PC-9 (cell line): ENCODE measurements around the gene SIK3. TPM values are rescaled to one million over a fixed set of nuclear protein-coding genes. Genes with fewer than 3 reads are reported as not detected.

Source experiments
- BruUV-seq: library from RNA; stranded (reverse); fragments of 400-500 nt; replicated peaks from 2 replicates; lab custom pipeline; 2021; lab: Mats Ljungman, UMichigan
- CTCF ChIA-PET: fragments of 300-600 bp; sonication (Branson Sonifier 250); formaldehyde crosslinking; loops from one replicate; lab custom pipeline; 2022; ENCODE audit warnings: antibody characterized with exemption; lab: Charles Lee
- POLR2A ChIA-PET: fragments of 300-600 bp; sonication (Branson Sonifier 250); formaldehyde crosslinking; loops from one replicate; lab custom pipeline; 2022; ENCODE audit warnings: antibody characterized with exemption; ENCODE audit not compliant: unreplicated experiment; lab: Charles Lee
- DNase-seq, 2 experiments: peaks; one replicate each; pipeline versions ENCODE4 v3.0.0 to v3.0.0-alpha.2; 2015 to 2022; ENCODE audit warnings: mixed read lengths in 1 of 2
- H2AFZ ChIP-seq: fragments of 200-600 bp; sonication (generic); 2 replicates; pipeline ENCODE4 v1.8.1; 2017; ENCODE audit warnings: antibody characterized with exemption
- H3F3A ChIP-seq: fragments of 200-600 bp; sonication (generic); 2 replicates; pipeline ENCODE4 v1.8.1; 2017; ENCODE audit warnings: antibody characterized with exemption, mild to moderate bottlenecking, low read depth; ENCODE audit not compliant: insufficient read depth
- H3K27ac ChIP-seq: fragments of 200-600 bp; sonication (generic); 2 replicates; pipeline ENCODE4 v1.6.1; 2016; ENCODE audit warnings: mixed run types
- H3K27me3 ChIP-seq: fragments of 200-600 bp; sonication (generic); 2 replicates; pipeline ENCODE4 v1.6.1; 2016; ENCODE audit warnings: low read depth, mixed run types; ENCODE audit not compliant: insufficient read depth
- H3K36me3 ChIP-seq: fragments of 200-600 bp; sonication (generic); 2 replicates; pipeline ENCODE4 v1.6.1; 2016; ENCODE audit warnings: low read depth, mixed run types
- H3K4me1 ChIP-seq: fragments of 200-600 bp; sonication (generic); replicated peaks from 2 replicates; pipeline ENCODE4 v1.6.1; 2016; ENCODE audit warnings: mixed run types; ENCODE audit not compliant: insufficient read depth
- H3K4me2 ChIP-seq: fragments of 200-600 bp; sonication (generic); 2 replicates; pipeline ENCODE4 v1.6.1; 2017; ENCODE audit warnings: mixed run types
- H3K4me3 ChIP-seq: fragments of 200-600 bp; sonication (generic); 2 replicates; pipeline ENCODE4 v1.6.1; 2016; ENCODE audit warnings: mixed run types
- H3K79me2 ChIP-seq: fragments of 200-600 bp; sonication (generic); 2 replicates; pipeline ENCODE4 v1.6.1; 2017; ENCODE audit warnings: low read depth, mixed run types
- H3K9me2 ChIP-seq: fragments of 200-600 bp; sonication (generic); 2 replicates; pipeline ENCODE4 v1.8.1; 2017; ENCODE audit warnings: mild to moderate bottlenecking; ENCODE audit not compliant: insufficient read depth
- H3K9me3 ChIP-seq: fragments of 200-600 bp; sonication (generic); 2 replicates; pipeline ENCODE4 v1.8.1; 2016; ENCODE audit warnings: low read depth; ENCODE audit not compliant: insufficient read depth
- H4K20me1 ChIP-seq: fragments of 200-600 bp; sonication (generic); 2 replicates; pipeline ENCODE4 v1.8.1; 2017; ENCODE audit not compliant: insufficient read depth
- EZH2 ChIP-seq: fragments of 200-600 bp; sonication (generic); IDR thresholded peaks from 2 replicates; pipeline ENCODE4 v1.8.0; 2017; ENCODE audit warnings: antibody characterized with exemption, low read depth
- intact Hi-C: fragments of 100-400 bp; cut with micrococcal nuclease; formaldehyde crosslinking; loops from one replicate; pipeline ENCODE4 v1.10.0; 2022; ENCODE audit not compliant: unreplicated experiment
- total RNA-seq: library from RNA; stranded (reverse); gene quantifications from 2 replicates; pipeline ENCODE4 v1.2.3, GENCODE V29; 2021
- TF ChIP-seq, protein P1 (sequence below): fragments of 200-600 bp; sonication (generic); conservative IDR thresholded peaks from 2 replicates; pipeline ENCODE4 v1.6.1; 2017; ENCODE audit warnings: mixed run types, antibody characterized with exemption, mild to moderate bottlenecking, moderate library complexity

Gene SIK3
- total RNA-seq, 1 experiment from 2014 or later: 30.2 TPM

GRCh38 chr11:116948391-116948790 is 149.8 kb downstream of the SIK3 start:
- Histone ChIP-seq H3K27me3 (no peaks in the 10 kb centered on the region), H3K9me2 (no peaks in the 10 kb centered on the region), H2AFZ (no peak overlapping the region), H4K20me1 (no peaks in the 10 kb centered on the region; the same call in none of the 2 replicates), H3K4me2 (peak overlapping the region; percentile 43), H3K27ac (peak overlapping the region; percentile 44), H3K36me3 (0 out of 2 replicates have a peak, but pooled peaks cover 5% of the 10 kb centered on the region), H3K79me2 (no peaks in the 10 kb centered on the region), H3K9me3 (no peaks in the 10 kb centered on the region), H3F3A (peaks cover 15% of the 10 kb centered on the region), H3K4me1 (peaks cover 14% of the 10 kb centered on the region), H3K4me3 (no peak overlapping the region)
- intact Hi-C loops: no loop called here
- peak; percentile 37 to 76 for DNase-seq
- TF ChIP-seq, protein P1, sequence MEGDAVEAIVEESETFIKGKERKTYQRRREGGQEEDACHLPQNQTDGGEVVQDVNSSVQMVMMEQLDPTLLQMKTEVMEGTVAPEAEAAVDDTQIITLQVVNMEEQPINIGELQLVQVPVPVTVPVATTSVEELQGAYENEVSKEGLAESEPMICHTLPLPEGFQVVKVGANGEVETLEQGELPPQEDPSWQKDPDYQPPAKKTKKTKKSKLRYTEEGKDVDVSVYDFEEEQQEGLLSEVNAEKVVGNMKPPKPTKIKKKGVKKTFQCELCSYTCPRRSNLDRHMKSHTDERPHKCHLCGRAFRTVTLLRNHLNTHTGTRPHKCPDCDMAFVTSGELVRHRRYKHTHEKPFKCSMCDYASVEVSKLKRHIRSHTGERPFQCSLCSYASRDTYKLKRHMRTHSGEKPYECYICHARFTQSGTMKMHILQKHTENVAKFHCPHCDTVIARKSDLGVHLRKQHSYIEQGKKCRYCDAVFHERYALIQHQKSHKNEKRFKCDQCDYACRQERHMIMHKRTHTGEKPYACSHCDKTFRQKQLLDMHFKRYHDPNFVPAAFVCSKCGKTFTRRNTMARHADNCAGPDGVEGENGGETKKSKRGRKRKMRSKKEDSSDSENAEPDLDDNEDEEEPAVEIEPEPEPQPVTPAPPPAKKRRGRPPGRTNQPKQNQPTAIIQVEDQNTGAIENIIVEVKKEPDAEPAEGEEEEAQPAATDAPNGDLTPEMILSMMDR: no peak
- TF ChIP-seq EZH2: no peak
- POLR2A ChIA-PET: no interaction called here
- CTCF ChIA-PET: no interaction called here
- BruUV-seq: no TSS peak

DNA sequence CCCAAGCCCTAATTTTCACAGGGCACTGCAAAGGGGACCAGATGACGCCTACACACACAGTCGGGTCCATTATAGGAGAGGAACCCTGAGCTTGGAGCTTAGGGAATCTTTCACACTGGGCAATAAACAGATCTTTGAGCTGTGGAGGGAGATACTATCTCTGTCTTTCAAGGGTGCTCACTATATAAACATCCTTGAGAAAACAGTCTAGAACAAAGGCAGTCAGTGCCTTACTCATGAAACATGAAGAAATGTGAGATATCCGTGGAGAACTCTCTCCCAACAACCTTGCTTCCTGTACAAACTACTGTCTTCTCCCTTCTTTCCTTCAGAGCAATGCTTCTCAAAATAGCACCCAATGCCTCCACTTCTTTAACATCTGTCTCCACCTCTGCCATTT is 151.8 kb downstream of the SIK3 start:
- Histone ChIP-seq H3K9me2 (no peaks in the 10 kb centered on the region), H3K4me3 (no peak overlapping the region), H3F3A (peaks cover 15% of the 10 kb centered on the region), H3K4me2 (no peak overlapping the region), H4K20me1 (no peaks in the 10 kb centered on the region; the same call in 1 of the 2 replicates), H3K4me1 (peaks cover 14% of the 10 kb centered on the region), H3K27me3 (no peaks in the 10 kb centered on the region), H3K9me3 (no peaks in the 10 kb centered on the region), H2AFZ (no peak overlapping the region), H3K27ac (no peak overlapping the region), H3K36me3 (0 out of 2 replicates have a peak, but pooled peaks cover 5% of the 10 kb centered on the region), H3K79me2 (no peaks in the 10 kb centered on the region)
- DNase-seq: peak in 1 of 2 experiments; percentile 21
- TF ChIP-seq EZH2: no peak
- TF ChIP-seq, protein P1: no peak
- no TSS peak for BruUV-seq
- POLR2A ChIA-PET: interaction anchor here (0.6 to 0.7 kb wide), 2 partner anchors 15 to 152 kb away, joined by 3 to 4 read pairs; no protein-coding TSS in a partner anchor
- CTCF ChIA-PET: no interaction called here
- intact Hi-C loops: no loop called here

DNA sequence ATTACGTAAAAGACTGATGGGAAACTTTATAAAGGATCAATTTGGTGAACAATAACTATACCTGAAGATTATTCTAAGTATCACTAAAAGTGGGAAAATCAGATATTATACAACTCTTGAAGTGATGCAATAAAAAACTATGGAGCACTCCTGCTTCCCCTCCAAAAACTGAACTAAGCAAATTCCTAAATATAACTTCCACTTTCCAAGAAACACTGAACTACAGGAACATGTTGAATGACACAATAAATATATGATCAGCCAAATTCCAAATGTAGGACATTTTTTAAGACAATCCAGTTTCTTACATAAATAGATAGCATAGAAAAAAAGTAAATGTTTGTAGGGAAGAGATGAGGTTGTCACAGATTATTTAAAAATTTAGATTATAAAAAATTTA is 158.7 kb downstream of the SIK3 start:
- Histone ChIP-seq H3K27ac (no peak overlapping the region), H3K27me3 (no peaks in the 10 kb centered on the region), H3K36me3 (0 out of 2 replicates have a peak, but pooled peaks cover 5% of the 10 kb centered on the region), H3K4me3 (no peak overlapping the region), H3K4me2 (no peak overlapping the region), H3K9me2 (no peaks in the 10 kb centered on the region), H3F3A (no peaks in the 10 kb centered on the region; the same call in 1 of the 2 replicates), H3K9me3 (no peaks in the 10 kb centered on the region), H2AFZ (no peak overlapping the region), H3K79me2 (no peaks in the 10 kb centered on the region), H3K4me1 (no peaks in the 10 kb centered on the region), H4K20me1 (no peaks in the 10 kb centered on the region; the same call in 1 of the 2 replicates)
- BruUV-seq: no TSS peak
- no peak for DNase-seq
- POLR2A ChIA-PET: no interaction called here
- no peak for TF ChIP-seq EZH2
- TF ChIP-seq, protein P1: no peak
- intact Hi-C loops: no loop called here
- CTCF ChIA-PET: interaction anchor here (0.7 kb wide), 1 partner anchor 21 kb away, joined by 8 read pairs; no protein-coding TSS in a partner anchor
